ENCODE results near the gene HELZ. TPM values are rescaled to one million over a fixed set of nuclear protein-coding genes. Genes with fewer than 3 reads are reported as not detected.

HELZ gene
- total and polyA plus RNA-seq, 2 of the 8 experiments (the other 6 are each of a cell fraction or from before 2014, with no cell fraction given): 10.0 to 48.7 TPM

DNA sequence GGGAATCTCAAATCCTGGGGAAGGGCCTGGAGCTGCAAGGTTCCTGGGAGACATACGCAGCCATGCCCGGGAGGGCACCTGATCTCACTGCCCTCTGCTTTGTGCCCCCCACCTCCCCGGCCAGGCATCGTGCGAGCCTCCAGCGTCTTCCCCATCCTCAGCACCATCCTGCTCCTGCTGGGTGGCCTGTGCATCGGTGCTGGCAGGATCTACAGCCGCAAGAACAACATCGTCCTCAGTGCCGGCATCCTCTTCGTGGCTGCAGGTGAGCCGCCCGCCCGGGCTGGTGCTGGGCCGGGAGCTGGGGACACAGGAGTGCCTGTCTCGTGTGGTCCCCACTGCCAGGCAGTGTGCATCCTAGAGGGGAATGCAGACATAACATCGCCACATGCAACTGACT is 220.3 kb downstream of the HELZ start:
- Histone ChIP-seq H3K79me2 (ENCODE audit: control insufficient read depth in 1 of 2, insufficient read depth in 2 of 2, low read length in 2 of 2) (no peaks in the 10 kb centered on the region), H3K36me3 (ENCODE audit: control insufficient read depth in 2 of 4, insufficient read depth in 4 of 4, low read length in 3 of 4) (no peaks in the 10 kb centered on the region), H2AK5ac (ENCODE audit: low read depth, low read length) (no peak overlapping the region), H2AFZ (ENCODE audit: low read length) (no peak overlapping the region), H2BK5ac (ENCODE audit: low read depth, low read length) (no peak overlapping the region), H3K27ac (ENCODE audit: low read depth, low read length) (no peak overlapping the region), H3K79me1 (ENCODE audit: low read depth, low read length) (no peaks in the 10 kb centered on the region; the same call in 1 of the 2 replicates), H3K4me3 (ENCODE audit: extremely low read depth in 1 of 4, insufficient read depth in 2 of 4, low read depth in 3 of 4, low read length in 4 of 4) (no peak overlapping the region), H3K56ac (replicated peaks; ENCODE audit: insufficient read length, low read depth, low read length) (no peak overlapping the region), H3K23me2 (ENCODE audit: low read depth, low read length) (peaks cover 9% of the 10 kb centered on the region; the same call in 1 of the 2 replicates), H3K18ac (ENCODE audit: extremely low read depth, low read length) (no peak overlapping the region), H3K14ac (ENCODE audit: insufficient read length) (no peak overlapping the region), H3K27me3 (replicated peaks in 1 of 4; ENCODE audit: control insufficient read depth in 3 of 4, extremely low read depth in 1 of 4, insufficient read depth in 3 of 4, low read length in 3 of 4) (no peaks in the 10 kb centered on the region), H3K4me1 (replicated peaks in 1 of 4; ENCODE audit: control insufficient read depth in 3 of 4, insufficient read depth in 4 of 4, low read length in 3 of 4) (no peaks in the 10 kb centered on the region), H4K5ac (ENCODE audit: insufficient read length, low read depth, low read length) (no peak overlapping the region), H3K4me2 (ENCODE audit: insufficient read depth in 1 of 2, low read depth in 2 of 2, low read length in 2 of 2) (no peak overlapping the region), H4K20me1 (replicated peaks in 1 of 2; ENCODE audit: control insufficient read depth in 1 of 2, insufficient read depth in 2 of 2, low read length in 2 of 2) (peaks cover 0 to 9% of the 10 kb centered on the region in 2 experiments), H2BK120ac (replicated peaks; ENCODE audit: low read depth, low read length) (no peak overlapping the region), H4K91ac (replicated peaks; ENCODE audit: insufficient read length, low read length) (no peak overlapping the region), H4K8ac (ENCODE audit: extremely low read depth, insufficient read depth, low read length) (no peak overlapping the region), H3K4ac (replicated peaks; ENCODE audit: insufficient read length, low read depth, low read length) (no peak overlapping the region), H3K9me3 (ENCODE audit: insufficient read depth in 2 of 2, low read depth in 1 of 2, low read length in 1 of 2) (no peaks in the 10 kb centered on the region), H3K9ac (replicated peaks in 1 of 4; ENCODE audit: extremely low read depth in 1 of 4, low read depth in 3 of 4, low read length in 3 of 4) (no peak overlapping the region), H3K23ac (ENCODE audit: insufficient read length) (no peak overlapping the region), H2BK15ac (ENCODE audit: low read length) (no peak overlapping the region), H2BK12ac (ENCODE audit: low read depth, low read length) (no peak overlapping the region), H2BK20ac (ENCODE audit: low read length) (no peak overlapping the region)
- no peak for FAIRE-seq
- ChIA-PET CTCF (ENCODE audit: partially characterized antibody) (interaction anchor here (0.8 to 3.4 kb wide), 3 partner anchors 8 to 307 kb away, joined by 3 to 15 read pairs (median 3); no protein-coding TSS in a partner anchor), POLR2A (ENCODE audit: partially characterized antibody) (interaction anchor here (0.9 to 1.0 kb wide), 2 partner anchors 12 to 44 kb away, joined by 3 read pairs; no protein-coding TSS in a partner anchor)
- WGBS, 2 experiments (ENCODE audit: extremely low coverage in 1 of 2, insufficient coverage in 1 of 2, insufficient read length in 1 of 2, insufficient replicate concordance in 2 of 2, low coverage in 1 of 2, low lambda C conversion rate in 2 of 2, missing lambda C conversion rate in 1 of 2): 88% methylated on average over 17 of the region's 17 CpGs; no CpG with 5 or more reads in 1 of the 2 experiments
- no peak for DNase-seq (ENCODE audit: low read depth in 1 of 2, low spot score in 2 of 2)
- TF ChIP-seq EZH2 (IDR thresholded peaks at IDR 0.05; ENCODE audit: low read depth, low read length, severe bottlenecking) (no peak), BRCA1 (IDR thresholded peaks at IDR 0.05; ENCODE audit: low read depth, low read length) (no peak), NANOG (IDR thresholded peaks at IDR 0.05; ENCODE audit: insufficient read depth, low read depth, low read length, poor library complexity, severe bottlenecking) (no peak), SIRT6 (IDR thresholded peaks at IDR 0.05; ENCODE audit: low read length) (no peak)
